22Rv1 (cell line): ENCODE results near the gene UCN.

Experiments
- CTCF ChIP-seq: fragments of 450-650 bp; IDR thresholded peaks from 2 replicates; pipeline ENCODE4 v1.5.1; 2017; ENCODE audit warnings: mild to moderate bottlenecking
- ZFX ChIP-seq: fragments of 450-650 bp; IDR thresholded peaks from 2 replicates; pipeline ENCODE4 v1.6.1; 2017; ENCODE audit warnings: antibody characterized with exemption, borderline replicate concordance

- TF ChIP-seq CTCF (no peak), ZFX (no peak)
Observed at GRCh38 chr2:27356056-27356381, 47.8 kb upstream of the UCN start.
